Measurements from ENCODE around the gene GTPBP3. TPM values are rescaled to one million over a fixed set of nuclear protein-coding genes. Genes with fewer than 3 reads are reported as not detected.

GTPBP3 gene
- total RNA-seq, 1 experiment from 2014 or later, result 62.9 TPM

DNA sequence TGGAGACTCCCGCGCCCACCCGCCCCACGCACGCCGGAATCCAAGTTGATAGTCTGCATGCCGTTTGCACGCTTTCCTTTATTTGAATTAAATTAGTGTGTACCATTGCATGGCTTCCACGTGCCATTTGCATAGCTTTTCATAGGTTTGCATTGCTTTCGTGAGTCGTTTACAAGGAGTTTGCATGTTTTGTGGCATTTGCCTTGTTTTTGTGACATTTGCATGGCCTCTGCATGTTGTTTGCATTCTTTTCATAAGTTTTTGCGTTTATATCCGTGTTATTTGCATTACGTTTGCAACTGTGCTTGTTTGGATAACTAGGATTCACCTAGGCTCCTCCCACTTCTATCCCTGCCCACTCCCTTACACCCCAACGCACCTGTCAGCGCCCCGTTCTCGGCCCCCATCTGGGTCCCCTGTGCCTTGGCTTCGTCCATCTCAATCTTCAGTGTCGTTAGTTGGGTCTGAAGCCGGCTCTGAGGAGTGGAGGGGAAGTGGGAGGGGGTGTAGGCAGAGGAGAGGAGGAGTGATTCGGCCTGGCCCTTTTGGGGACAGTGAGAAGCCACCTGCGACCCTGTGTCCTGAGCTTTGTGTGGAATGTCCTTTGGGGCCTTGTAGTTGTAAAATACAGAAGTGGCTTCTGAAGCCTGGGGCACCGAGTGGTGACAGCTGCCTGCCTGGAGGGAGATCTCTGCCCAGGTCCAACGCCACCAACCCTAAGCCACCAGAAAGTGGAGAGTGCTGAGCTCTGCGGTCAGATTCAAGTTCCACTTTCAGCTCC, 54.2 kb downstream of the GTPBP3 start:
- Histone ChIP-seq H3K27me3 (ENCODE audit: insufficient read depth, low read length) (no peaks in the 10 kb centered on the region), H2BK15ac (ENCODE audit: low read depth, low read length) (no peak overlapping the region), H3K4me2 (ENCODE audit: insufficient read depth, insufficient read length, low read length) (peak overlapping the region; percentile 88), H3K23ac (ENCODE audit: insufficient read length, low read depth, low read length) (no peak overlapping the region), H2BK5ac (ENCODE audit: insufficient read length, low read length) (no peak overlapping the region), H3K9me3 (ENCODE audit: control insufficient read depth, low read depth, low read length) (no peaks in the 10 kb centered on the region), H3K27ac (ENCODE audit: insufficient read length, low read depth, low read length) (no peak overlapping the region), H3K23me2 (ENCODE audit: insufficient read length, low read depth, low read length, poor library complexity, severe bottlenecking) (peaks cover 14% of the 10 kb centered on the region), H4K5ac (ENCODE audit: insufficient read length, low read depth, low read length) (no peak overlapping the region), H2BK20ac (ENCODE audit: low read depth, low read length, poor library complexity, severe bottlenecking) (no peak overlapping the region), H3K56ac (ENCODE audit: insufficient read length, low read depth, low read length) (no peak overlapping the region), H2AFZ (ENCODE audit: low read length) (no peak overlapping the region), H3K9ac (ENCODE audit: extremely low read depth, insufficient read length, low read length) (no peak overlapping the region), H3K79me2 (ENCODE audit: insufficient read depth, low read length) (no peaks in the 10 kb centered on the region), H3T11ph (ENCODE audit: low read length) (no peak overlapping the region), H4K8ac (replicated peaks; ENCODE audit: insufficient read length, low read depth, low read length) (no peak overlapping the region), H2BK120ac (ENCODE audit: low read depth, low read length, poor library complexity, severe bottlenecking) (no peak overlapping the region), H3K18ac (ENCODE audit: insufficient read length, low read depth, low read length) (no peak overlapping the region), H3K4ac (ENCODE audit: low read depth, low read length) (no peak overlapping the region), H4K91ac (ENCODE audit: insufficient read length, low read depth, low read length) (no peak overlapping the region), H4K20me1 (ENCODE audit: control insufficient read depth, insufficient read depth, insufficient read length) (no peaks in the 10 kb centered on the region), H2AK5ac (ENCODE audit: insufficient read length, low read length) (no peak overlapping the region), H3K79me1 (ENCODE audit: insufficient read depth, low read depth, low read length, poor library complexity, severe bottlenecking) (no peaks in the 10 kb centered on the region), H3K14ac (ENCODE audit: insufficient read depth, low read length) (no peak overlapping the region), H3K4me1 (ENCODE audit: insufficient read depth, low read length) (no peaks in the 10 kb centered on the region), H2BK12ac (ENCODE audit: insufficient read length, low read depth, low read length) (no peak overlapping the region)
- Mint-ChIP-seq H3K27ac (peak overlapping the region in 1 of 3 experiments; percentile 47; a peak in 1 of 7 replicates), H3K4me1 (peaks cover 12 to 14% of the 10 kb centered on the region in 2 experiments), H3K4me3 (peak overlapping the region; percentile 82 to 90), H3K9me3 (peaks cover 9 to 10% of the 10 kb centered on the region in 2 experiments), H3K27me3 (ENCODE audit: low read depth) (peaks cover 22% of the 10 kb centered on the region), H3K36me3 (ENCODE audit: insufficient read depth in 1 of 3, low read depth in 3 of 3) (peaks cover 0 to 2% (median 0%) of the 10 kb centered on the region in 3 experiments; a peak in 2 of 7 replicates)
- no CpG with 5 or more reads among the region's 26 CpGs for WGBS (ENCODE audit: extremely low coverage, insufficient read length, low lambda C conversion rate)
- TF ChIP-seq CTCF (conservative IDR thresholded peaks at IDR 0.05), result peak; percentile 17; the same call in 2 of the 3 replicates
- DNase-seq, result peak; percentile 38

Other genes starting within 250 kb of the GTPBP3 start
- 14.8 and 16.2 TPM in 2 replicates for gene USE1, start 122.2 kb upstream of the GTPBP3 start, total RNA-seq (2021)
- 25.7 and 26.4 TPM in 2 replicates for gene OCEL1, start 111.3 kb upstream of the GTPBP3 start, total RNA-seq (2021)
- gene NR2F6, start 91.6 kb upstream of the GTPBP3 start, total RNA-seq (2021), result 134 and 137 TPM in 2 replicates
- gene USHBP1, start 72.8 kb upstream of the GTPBP3 start, total RNA-seq (2021), result 6.4 and 6.7 TPM in 2 replicates
- gene BABAM1, start 70.1 kb upstream of the GTPBP3 start, total RNA-seq (2021), result 125 and 130 TPM in 2 replicates
- 15.0 and 16.5 TPM in 2 replicates for gene ANKLE1, start 55.7 kb upstream of the GTPBP3 start, total RNA-seq (2021)
- gene ABHD8, start 34.1 kb upstream of the GTPBP3 start, total RNA-seq (2021), result 11.7 and 12.8 TPM in 2 replicates
- gene MRPL34, start 31.7 kb upstream of the GTPBP3 start, total RNA-seq (2021), result 84.6 and 93.6 TPM in 2 replicates
- gene DDA1, start 28.0 kb upstream of the GTPBP3 start, total RNA-seq (2021), result 42.3 and 45.7 TPM in 2 replicates
- gene ANO8, start 2.7 kb upstream of the GTPBP3 start, total RNA-seq (2021), result 18.9 and 21.9 TPM in 2 replicates
- gene PLVAP, start 39.8 kb downstream of the GTPBP3 start, total RNA-seq (2021), result not detected in 2 replicates
- gene CCDC194, start 56.6 kb downstream of the GTPBP3 start, total RNA-seq (2021), result 0.68 and 0.75 TPM in 2 replicates
- 60.7 and 63.3 TPM in 2 replicates for gene BST2, start 68.1 kb downstream of the GTPBP3 start, total RNA-seq (2021)
- 49.7 and 50.4 TPM in 2 replicates for gene MVB12A, start 82.5 kb downstream of the GTPBP3 start, total RNA-seq (2021)
- 1.4 TPM in 2 replicates for gene TMEM221, start 111.1 kb downstream of the GTPBP3 start, total RNA-seq (2021)
- not detected in 2 replicates for gene NXNL1, start 123.4 kb downstream of the GTPBP3 start, total RNA-seq (2021)
- gene SLC27A1, start 133.0 kb downstream of the GTPBP3 start, total RNA-seq (2021), result 6.3 and 6.4 TPM in 2 replicates
- gene PGLS, start 174.1 kb downstream of the GTPBP3 start, total RNA-seq (2021), result 73.1 and 76.0 TPM in 2 replicates
- gene COLGALT1, start 218.1 kb downstream of the GTPBP3 start, total RNA-seq (2021), result 45.3 and 48.5 TPM in 2 replicates

Data from H9 (cell line).